K562 (cell line): ENCODE data around the gene SPTLC2. TPM values are rescaled to one million over a fixed set of nuclear protein-coding genes. Genes with fewer than 3 reads are reported as not detected.

ENCODE experiments used
- COPS2 ChIP-seq: fragments of 450-650 bp; conservative IDR thresholded peaks from 2 replicates; pipeline ENCODE4 v1.6.1; 2016; ENCODE audit warnings: mild to moderate bottlenecking, moderate library complexity
- CXXC5 ChIP-seq: fragments of 250-450 bp; sonication (Bioruptor Pico); IDR thresholded peaks from 2 replicates; pipeline ENCODE4 v1.8.0; 2022; ENCODE audit warnings: inconsistent platforms, mild to moderate bottlenecking, moderate library complexity
- EP400 ChIP-seq: fragments of 450-650 bp; IDR thresholded peaks from 2 replicates; pipeline ENCODE4 v1.6.1; 2017; ENCODE audit warnings: antibody characterized with exemption, mild to moderate bottlenecking, moderate library complexity
- FOXA3 ChIP-seq, 2 experiments: fragments of 450-650 bp in 1 of 2; sonication (generic) in 1 of 2; formaldehyde crosslinking; IDR thresholded peaks in 1 of 2; conservative IDR thresholded peaks in 1 of 2; 2 replicates each; pipeline versions ENCODE4 v1.4.0 to v1.8.0; 2020 to 2022; ENCODE audit warnings: mild to moderate bottlenecking in 2 of 2, missing genetic modification reagents in 1 of 2
- FUS ChIP-seq: fragments of 200-400 bp; formaldehyde crosslinking; optimal IDR thresholded peaks from 2 replicates; pipeline ENCODE3; 2017; ENCODE audit warnings: low read depth, low read length
- HDAC2 ChIP-seq: fragments of 450-650 bp; IDR thresholded peaks from 2 replicates; pipeline ENCODE4 v1.6.1; 2016; ENCODE audit warnings: mild to moderate bottlenecking
- JUNB ChIP-seq: fragments of 450-650 bp; formaldehyde crosslinking; conservative IDR thresholded peaks from 2 replicates; pipeline ENCODE4 v1.4.0; 2020; ENCODE audit warnings: mild to moderate bottlenecking
- MTA2 ChIP-seq: fragments of 450-650 bp; IDR thresholded peaks from 2 replicates; pipeline ENCODE4 v1.6.1; 2016; ENCODE audit warnings: low read depth
- NFATC3 ChIP-seq: fragments of 450-650 bp; IDR thresholded peaks from 2 replicates; pipeline ENCODE4 v1.6.1; 2017; ENCODE audit warnings: mild to moderate bottlenecking
- NFRKB ChIP-seq: fragments of 450-650 bp; IDR thresholded peaks from 2 replicates; pipeline ENCODE4 v1.6.1; 2016; ENCODE audit warnings: low read depth
- NRF1 ChIP-seq, 2 experiments: fragments of 450-650 bp; IDR thresholded peaks in 1 of 2; conservative IDR thresholded peaks in 1 of 2; 2 replicates each; pipeline ENCODE4 v1.6.1; 2014; ENCODE audit warnings: mild to moderate bottlenecking in 2 of 2
- SIN3B ChIP-seq: fragments of 450-650 bp; IDR thresholded peaks from 2 replicates; pipeline ENCODE4 v1.6.1; 2017; ENCODE audit warnings: low read depth, mild to moderate bottlenecking, moderate library complexity
- STAG1 ChIP-seq: sonication (generic); formaldehyde crosslinking; IDR thresholded peaks from 2 replicates; pipeline ENCODE4 v1.5.0; 2020; ENCODE audit warnings: missing genetic modification reagents, borderline replicate concordance
- TARDBP ChIP-seq: fragments of 450-650 bp; IDR thresholded peaks from 2 replicates; pipeline ENCODE4 v1.6.1; 2016
- ZBTB8A ChIP-seq: fragments of 450-650 bp; IDR thresholded peaks from 2 replicates; pipeline ENCODE4 v1.6.1; 2018; ENCODE audit warnings: mild to moderate bottlenecking, moderate library complexity; ENCODE audit not compliant: partially characterized antibody
- ZFP36 ChIP-seq: fragments of 150-350 bp; IDR thresholded peaks from 2 replicates; pipeline ENCODE4 v1.6.1; 2018; ENCODE audit warnings: low read length, low read depth; ENCODE audit not compliant: partially characterized antibody
- ZKSCAN3 ChIP-seq: fragments of 250-450 bp; sonication (Bioruptor Pico); IDR thresholded peaks from 2 replicates; pipeline ENCODE4 v1.4.0; 2020
- ZNF134 ChIP-seq: fragments of 250-450 bp; sonication (Bioruptor Pico); conservative IDR thresholded peaks from 2 replicates; pipeline ENCODE4 v1.4.0; 2020
- polyA plus RNA-seq, 8 experiments: library from polyadenylated mRNA; depleted of rRNA in 4 of 8; stranded (reverse) in 5 of 8; unstranded in 3 of 8; fragments of >200 nt; fragmentation: Nextera tagmentation in 2 of 8; fragmentation: Illumina TruSeq in 1 of 8; extraction: Ambion mirVana in 2 of 8; extraction: Trizol in 1 of 8; gene quantifications; 2 replicates each; pipeline versions ENCODE4 v1.2.1 to v1.2.3, GENCODE V29; 2011 to 2014; ENCODE audit warnings: inconsistent platforms in 1 of 8, missing spikeins in 1 of 8
- total RNA-seq, 7 experiments: library from RNA; depleted of rRNA in 6 of 7; stranded (reverse); fragments of >200 nt in 6 of 7; fragmentation: Illumina TruSeq in 2 of 7; extraction: Trizol in 2 of 7; gene quantifications; 2 replicates each; pipeline versions ENCODE4 v1.2.1 to v1.2.3, GENCODE V29; 2011 to 2021; ENCODE audit warnings: low replicate concordance in 1 of 7
- TF ChIP-seq, protein P1 (sequence below), 2 experiments: IDR thresholded peaks; 2 replicates each; pipeline ENCODE4 v1.6.1; 2012; ENCODE audit warnings: improper control_type of control experiment in 2 of 2, low read depth in 2 of 2, low read length in 2 of 2, borderline replicate concordance in 1 of 2
- TF ChIP-seq, protein P2 (sequence below), 3 experiments: IDR thresholded peaks in 2 of 3; conservative IDR thresholded peaks in 1 of 3; 2 replicates each; pipeline ENCODE4 v1.5.1; 2011 to 2012; ENCODE audit warnings: low read length in 3 of 3, mild to moderate bottlenecking in 3 of 3, control low read depth in 2 of 3, improper control_type of control experiment in 1 of 3, inconsistent platforms in 1 of 3, low read depth in 1 of 3, mixed read lengths in 1 of 3, moderate library complexity in 1 of 3; ENCODE audit not compliant: insufficient read depth in 2 of 3
- TF ChIP-seq, protein P3 (sequence below), 2 experiments: fragments of 250-450 bp in 1 of 2; fragments of 450-650 bp in 1 of 2; sonication (Bioruptor Pico) in 1 of 2; IDR thresholded peaks; 2 replicates each; pipeline versions ENCODE4 v1.6.1 to v1.8.0; 2016 to 2021; ENCODE audit warnings: mild to moderate bottlenecking in 2 of 2, moderate library complexity in 2 of 2, missing compliant biosample characterization in 1 of 2, missing genetic modification characterization in 1 of 2
- TF ChIP-seq, protein P4 (sequence below): sonication (generic); IDR thresholded peaks from 2 replicates; pipeline ENCODE4 v1.6.1; 2016

Gene SPTLC2
- total and polyA plus RNA-seq, 9 of the 15 experiments (the other 6 are each of a cell fraction or from before 2014, with no cell fraction given) = 4.5 to 30.4 (median 14.0) TPM

DNA sequence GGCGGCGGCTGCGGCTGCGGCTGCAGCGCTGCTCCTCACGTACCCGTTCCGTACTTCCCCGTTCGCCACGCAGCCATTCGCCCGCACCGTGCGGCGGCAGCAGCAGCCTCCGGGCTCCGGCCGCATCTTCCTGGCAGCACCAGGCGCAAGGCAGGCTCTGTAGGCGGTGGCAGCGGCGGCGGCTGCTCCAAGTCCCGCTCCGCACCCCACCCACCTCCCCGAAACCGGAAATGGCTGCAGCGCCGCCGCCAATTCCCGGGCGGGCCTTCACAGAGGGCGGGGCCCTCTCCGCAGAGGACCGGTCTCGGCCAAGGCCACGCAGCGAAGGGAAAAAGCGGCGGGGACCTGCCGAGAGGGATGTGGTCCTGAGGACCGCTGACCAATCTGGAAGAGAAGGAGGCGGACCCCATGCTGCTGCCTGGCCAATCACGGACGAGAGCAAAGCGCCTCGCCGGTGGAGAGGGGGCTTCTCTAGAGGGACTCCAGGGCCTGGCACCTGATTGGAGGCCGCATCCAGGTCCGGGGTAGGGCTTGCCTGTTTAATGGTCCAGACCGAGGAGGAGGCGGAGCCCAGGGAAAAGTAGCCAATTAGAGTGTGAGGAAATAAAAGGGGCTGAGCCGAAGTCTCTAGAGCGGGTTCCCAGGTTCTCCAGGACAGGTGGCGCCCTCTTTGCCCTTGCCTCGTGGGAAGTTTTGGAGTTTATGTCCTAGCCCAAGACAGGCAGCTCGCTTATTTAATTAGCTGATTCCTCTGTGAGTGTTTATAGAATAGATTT, at the start of gene SPTLC2 (continued):
- TF ChIP-seq, protein P1, sequence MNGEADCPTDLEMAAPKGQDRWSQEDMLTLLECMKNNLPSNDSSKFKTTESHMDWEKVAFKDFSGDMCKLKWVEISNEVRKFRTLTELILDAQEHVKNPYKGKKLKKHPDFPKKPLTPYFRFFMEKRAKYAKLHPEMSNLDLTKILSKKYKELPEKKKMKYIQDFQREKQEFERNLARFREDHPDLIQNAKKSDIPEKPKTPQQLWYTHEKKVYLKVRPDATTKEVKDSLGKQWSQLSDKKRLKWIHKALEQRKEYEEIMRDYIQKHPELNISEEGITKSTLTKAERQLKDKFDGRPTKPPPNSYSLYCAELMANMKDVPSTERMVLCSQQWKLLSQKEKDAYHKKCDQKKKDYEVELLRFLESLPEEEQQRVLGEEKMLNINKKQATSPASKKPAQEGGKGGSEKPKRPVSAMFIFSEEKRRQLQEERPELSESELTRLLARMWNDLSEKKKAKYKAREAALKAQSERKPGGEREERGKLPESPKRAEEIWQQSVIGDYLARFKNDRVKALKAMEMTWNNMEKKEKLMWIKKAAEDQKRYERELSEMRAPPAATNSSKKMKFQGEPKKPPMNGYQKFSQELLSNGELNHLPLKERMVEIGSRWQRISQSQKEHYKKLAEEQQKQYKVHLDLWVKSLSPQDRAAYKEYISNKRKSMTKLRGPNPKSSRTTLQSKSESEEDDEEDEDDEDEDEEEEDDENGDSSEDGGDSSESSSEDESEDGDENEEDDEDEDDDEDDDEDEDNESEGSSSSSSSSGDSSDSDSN (IDR thresholded peaks at IDR 0.05; ENCODE audit: borderline replicate concordance in 1 of 2, low read depth in 2 of 2, low read length in 2 of 2) = 0 out of 4 replicates have a peak, but pooled peaks of 1 of the 2 experiments have one; percentile 39
- TF ChIP-seq, protein P2, sequence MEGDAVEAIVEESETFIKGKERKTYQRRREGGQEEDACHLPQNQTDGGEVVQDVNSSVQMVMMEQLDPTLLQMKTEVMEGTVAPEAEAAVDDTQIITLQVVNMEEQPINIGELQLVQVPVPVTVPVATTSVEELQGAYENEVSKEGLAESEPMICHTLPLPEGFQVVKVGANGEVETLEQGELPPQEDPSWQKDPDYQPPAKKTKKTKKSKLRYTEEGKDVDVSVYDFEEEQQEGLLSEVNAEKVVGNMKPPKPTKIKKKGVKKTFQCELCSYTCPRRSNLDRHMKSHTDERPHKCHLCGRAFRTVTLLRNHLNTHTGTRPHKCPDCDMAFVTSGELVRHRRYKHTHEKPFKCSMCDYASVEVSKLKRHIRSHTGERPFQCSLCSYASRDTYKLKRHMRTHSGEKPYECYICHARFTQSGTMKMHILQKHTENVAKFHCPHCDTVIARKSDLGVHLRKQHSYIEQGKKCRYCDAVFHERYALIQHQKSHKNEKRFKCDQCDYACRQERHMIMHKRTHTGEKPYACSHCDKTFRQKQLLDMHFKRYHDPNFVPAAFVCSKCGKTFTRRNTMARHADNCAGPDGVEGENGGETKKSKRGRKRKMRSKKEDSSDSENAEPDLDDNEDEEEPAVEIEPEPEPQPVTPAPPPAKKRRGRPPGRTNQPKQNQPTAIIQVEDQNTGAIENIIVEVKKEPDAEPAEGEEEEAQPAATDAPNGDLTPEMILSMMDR (IDR thresholded peaks at IDR 0.05 in 2 of 3, conservative IDR thresholded peaks at IDR 0.05 in 1 of 3; ENCODE audit: insufficient read depth in 2 of 3, low read depth in 1 of 3, low read length in 3 of 3) = peak in 1 of 3 experiments; percentile 25; a peak in 2 of 6 replicates
- TF ChIP-seq, protein P3, sequence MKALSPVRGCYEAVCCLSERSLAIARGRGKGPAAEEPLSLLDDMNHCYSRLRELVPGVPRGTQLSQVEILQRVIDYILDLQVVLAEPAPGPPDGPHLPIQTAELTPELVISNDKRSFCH (CRISPR knock-in tag; IDR thresholded peaks at IDR 0.05) = no peak
- TF ChIP-seq, protein P3 (tag; IDR thresholded peaks at IDR 0.05) = no peak
- TF ChIP-seq STAG1 (CRISPR knock-in tag) (no peak), SIN3B (0 out of 2 replicates have a peak, but pooled peaks have one; percentile 52), COPS2 (no peak), NFRKB (no peak), TARDBP (no peak), EP400 (peak; percentile 57), MTA2 (no peak), ZBTB8A (no peak), ZNF134 (CRISPR knock-in tag) (no peak), NFATC3 (no peak), FOXA3 (CRISPR knock-in tag; conservative IDR thresholded peaks at IDR 0.05 in 1 of 2, IDR thresholded peaks at IDR 0.05 in 1 of 2) (no peak), HDAC2 (no peak), CXXC5 (peak; percentile 76), JUNB (CRISPR knock-in tag) (no peak), ZKSCAN3 (CRISPR knock-in tag) (no peak), FUS (no peak), ZFP36 (peak; percentile 48), NRF1 (conservative IDR thresholded peaks at IDR 0.05 in 1 of 2, IDR thresholded peaks at IDR 0.05 in 1 of 2) (peak; percentile 78 to 81)
- TF ChIP-seq, protein P4, sequence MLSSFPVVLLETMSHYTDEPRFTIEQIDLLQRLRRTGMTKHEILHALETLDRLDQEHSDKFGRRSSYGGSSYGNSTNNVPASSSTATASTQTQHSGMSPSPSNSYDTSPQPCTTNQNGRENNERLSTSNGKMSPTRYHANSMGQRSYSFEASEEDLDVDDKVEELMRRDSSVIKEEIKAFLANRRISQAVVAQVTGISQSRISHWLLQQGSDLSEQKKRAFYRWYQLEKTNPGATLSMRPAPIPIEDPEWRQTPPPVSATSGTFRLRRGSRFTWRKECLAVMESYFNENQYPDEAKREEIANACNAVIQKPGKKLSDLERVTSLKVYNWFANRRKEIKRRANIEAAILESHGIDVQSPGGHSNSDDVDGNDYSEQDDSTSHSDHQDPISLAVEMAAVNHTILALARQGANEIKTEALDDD = no peak
